Pulmonary artery endothelial cell (primary cell): ENCODE data around the gene MSGN1. TPM values are rescaled to one million over a fixed set of nuclear protein-coding genes. Genes with fewer than 3 reads are reported as not detected.

Experiments
- DNase-seq: peaks from one replicate; pipeline ENCODE4 v3.0.0-alpha.2; 2011; ENCODE audit warnings: low read depth, low spot score
- total RNA-seq: library from RNA; depleted of rRNA; stranded (reverse); fragments of >200 nt; gene quantifications from 2 replicates; pipeline ENCODE4 v1.2.3, GENCODE V29; 2014

Gene MSGN1
- total RNA-seq, 1 donor from 2014 or later, result not detected

- no peak for DNase-seq
Observed at GRCh38 chr2:17847236-17847635, 31.0 kb downstream of the MSGN1 start.

DNA sequence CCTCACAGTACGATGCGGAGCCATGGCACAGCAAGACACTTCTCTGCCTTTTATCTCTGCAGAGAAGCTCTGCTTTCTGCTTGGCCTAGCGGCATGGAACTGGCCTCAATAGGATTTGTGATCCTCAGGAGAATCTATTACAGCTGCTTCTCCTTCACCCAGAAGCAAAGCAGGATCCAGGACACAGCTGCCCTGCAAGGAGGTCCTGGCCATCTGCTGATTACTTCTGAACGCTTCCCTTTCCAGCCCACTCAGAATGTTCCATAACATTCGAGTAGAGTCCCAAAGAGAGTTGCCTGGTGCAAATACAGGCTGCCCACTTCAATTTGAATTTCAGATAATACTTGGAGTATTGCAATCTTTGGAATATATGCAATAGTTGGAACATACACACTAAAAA lies 33.0 kb downstream of the MSGN1 start:
- no peak for DNase-seq

GRCh38 chr2:17850151-17850550 lies 33.9 kb downstream of the MSGN1 start:
- DNase-seq, result no peak

DNA sequence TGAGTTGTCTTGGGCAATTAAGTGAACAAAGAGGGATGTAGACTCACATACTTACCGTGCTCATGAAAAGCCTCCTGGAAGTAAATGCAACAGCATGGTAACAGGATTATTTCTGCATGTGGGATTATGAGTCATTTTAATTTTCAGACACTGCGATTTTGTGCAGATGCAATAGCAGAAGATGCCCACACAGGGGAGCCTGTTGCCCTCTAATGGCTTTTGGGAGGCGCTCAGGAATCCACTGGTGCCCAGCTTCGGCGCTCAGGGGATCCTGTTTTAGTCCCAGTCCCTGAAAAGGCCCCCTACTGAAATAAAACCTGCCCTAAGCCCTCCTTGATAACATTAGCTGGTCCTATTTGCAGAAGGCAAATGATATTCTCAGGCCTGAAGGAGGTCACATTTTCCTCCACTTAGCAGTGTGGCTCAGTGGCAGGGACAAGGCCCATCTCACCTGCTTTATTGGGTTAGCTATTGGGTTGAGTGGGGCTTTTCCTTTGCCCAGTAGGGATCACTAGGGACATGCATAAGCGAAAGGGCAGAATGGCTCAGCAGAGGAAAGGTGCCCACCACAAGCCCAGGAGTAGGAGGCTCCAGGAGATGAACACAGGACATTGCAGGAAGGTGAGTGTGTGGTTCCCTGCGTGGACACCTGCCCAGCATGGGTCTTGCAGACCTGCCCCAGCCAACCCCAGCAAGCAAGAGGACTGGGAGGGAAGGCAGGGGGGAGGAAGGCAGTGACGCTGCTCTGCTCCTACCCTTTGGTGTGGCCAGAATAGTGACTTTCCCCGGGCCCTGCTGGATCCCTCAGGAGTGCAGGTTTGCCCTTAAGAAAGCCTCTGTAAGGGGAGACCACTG lies 35.7 kb downstream of the MSGN1 start:
- no peak for DNase-seq

DNA sequence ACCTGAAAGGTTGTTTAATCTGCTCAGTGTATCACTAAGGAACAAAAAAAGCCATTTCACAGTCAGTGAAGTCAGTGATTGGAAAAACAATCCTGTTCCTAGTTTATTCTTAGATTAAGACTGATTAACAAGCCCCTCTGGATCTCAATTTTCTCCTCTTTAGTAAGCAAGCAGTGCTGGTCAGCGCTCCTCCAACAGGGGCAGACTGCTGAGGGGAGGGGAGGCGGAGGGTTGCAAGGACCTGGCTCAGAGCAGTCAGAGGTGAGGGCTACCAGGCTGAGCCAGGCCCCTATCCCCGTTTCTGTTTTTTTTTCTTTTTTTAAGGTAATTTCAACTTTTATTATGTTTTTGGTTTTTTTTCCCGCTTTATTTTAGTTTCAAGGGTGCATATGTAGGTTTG lies 37.5 kb downstream of the MSGN1 start:
- DNase-seq, result no peak

GRCh38 chr2:17857021-17857420 lies 40.8 kb downstream of the MSGN1 start:
- no peak for DNase-seq

GRCh38 chr2:17858064-17858463 lies 41.8 kb downstream of the MSGN1 start:
- DNase-seq, result no peak

DNA sequence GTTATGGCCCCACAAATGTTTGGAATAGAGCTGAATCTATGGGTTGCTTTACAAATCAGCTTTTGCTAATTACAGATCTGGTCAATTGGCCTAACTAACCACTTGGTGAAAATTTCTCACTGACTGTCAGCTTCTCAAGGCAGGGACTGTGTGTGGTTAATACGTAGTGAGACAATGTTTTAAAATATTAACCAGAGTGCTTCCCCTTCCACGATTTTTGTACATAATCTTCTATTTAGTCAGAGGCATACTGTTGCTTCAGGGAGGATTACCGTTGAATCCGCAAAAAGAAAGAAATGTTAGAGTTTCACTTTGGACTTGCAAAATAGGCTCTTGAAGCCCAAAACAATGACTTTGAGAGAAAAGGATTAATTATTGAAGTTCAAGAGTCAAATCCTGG lies 47.3 kb downstream of the MSGN1 start:
- DNase-seq, result no peak

DNA sequence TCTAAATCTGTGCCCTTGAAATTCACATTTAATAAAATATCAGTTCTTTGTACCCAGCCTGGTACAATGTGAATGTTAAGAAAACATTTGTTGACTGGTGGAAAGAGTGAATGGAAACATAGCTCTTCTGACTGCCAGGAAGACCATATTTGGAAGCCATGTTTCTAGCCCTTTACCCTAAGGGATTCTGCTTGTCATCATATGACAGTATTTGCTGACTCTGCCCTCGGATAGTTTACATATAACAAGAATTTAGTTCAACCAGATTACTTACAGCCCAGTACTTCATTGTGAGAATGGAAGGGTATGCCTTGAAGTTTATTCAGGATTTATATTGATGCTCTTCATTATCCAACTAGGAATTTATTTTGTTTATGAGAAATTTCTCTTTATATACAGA lies 48.4 kb downstream of the MSGN1 start:
- no peak for DNase-seq

GRCh38 chr2:17867133-17867532 lies 50.9 kb downstream of the MSGN1 start:
- no peak for DNase-seq

Other genes starting within 250 kb of the MSGN1 start
- gene SMC6, start 62.6 kb upstream of the MSGN1 start, total RNA-seq, result 36.2 and 39.0 TPM in 2 replicates
- gene GEN1, start 62.3 kb upstream of the MSGN1 start, total RNA-seq, result 8.3 and 17.1 TPM in 2 replicates
- 2.6 and 4.7 TPM in 2 replicates for gene KCNS3, start 62.2 kb downstream of the MSGN1 start, total RNA-seq